WTC11 (cell line): ENCODE measurements around the gene DMD.

Experiments
- ATF6 ChIP-seq: sonication (generic); formaldehyde crosslinking; IDR thresholded peaks from 2 replicates; pipeline ENCODE4 v1.8.1; 2023; ENCODE audit warnings: mild to moderate bottlenecking, missing genetic modification reagents
- CBFB ChIP-seq: sonication (generic); formaldehyde crosslinking; IDR thresholded peaks from 2 replicates; pipeline ENCODE4 v1.8.1; 2022; ENCODE audit warnings: mild to moderate bottlenecking, low read depth, missing genetic modification reagents
- CTCF ChIP-seq: fragments of 200-600 bp; IDR thresholded peaks from 2 replicates; pipeline ENCODE4 v1.8.0; 2022; ENCODE audit warnings: antibody characterized with exemption
- HMGXB4 ChIP-seq: sonication (generic); formaldehyde crosslinking; IDR thresholded peaks from 2 replicates; pipeline ENCODE4 v1.8.1; 2023; ENCODE audit warnings: mild to moderate bottlenecking, moderate library complexity, missing genetic modification reagents
- IRF1 ChIP-seq: sonication (generic); formaldehyde crosslinking; IDR thresholded peaks from 2 replicates; pipeline ENCODE4 v1.8.0; 2023; ENCODE audit warnings: missing genetic modification reagents
- USF2 ChIP-seq: sonication (generic); formaldehyde crosslinking; IDR thresholded peaks from 2 replicates; pipeline ENCODE4 v1.8.1; 2023; ENCODE audit warnings: mild to moderate bottlenecking, missing genetic modification reagents, moderate library complexity

- TF ChIP-seq CBFB (CRISPR knock-in tag) (no peak), CTCF (no peak), USF2 (CRISPR knock-in tag) (no peak), HMGXB4 (CRISPR knock-in tag) (no peak), ATF6 (CRISPR knock-in tag) (no peak), IRF1 (no peak)
Observed at GRCh38 chrX:31376408-31377022, 1834.8 kb downstream of the DMD start.
